Calu3 (cell line): Measurements from ENCODE around the gene PPP1R1A. TPM values are rescaled to one million over a fixed set of nuclear protein-coding genes. Genes with fewer than 3 reads are reported as not detected.

ENCODE experiments used
- Bru-seq: library from RNA; stranded (reverse); fragments of 400-500 nt; gene quantifications from one replicate; lab custom pipeline; 2021; lab: Mats Ljungman, UMichigan
- BruChase-seq, 2 experiments: library from RNA; stranded (reverse); fragments of 400-500 nt; gene quantifications; one replicate each; lab custom pipeline; 2021; lab: Mats Ljungman, UMichigan
- BruUV-seq: library from RNA; stranded (reverse); fragments of 400-500 nt; replicated peaks from 2 replicates; lab custom pipeline; 2021; lab: Mats Ljungman, UMichigan
- CTCF ChIA-PET: fragments of 300-600 bp; sonication (Branson Sonifier 250); formaldehyde crosslinking; loops from one replicate; lab custom pipeline; 2022; ENCODE audit warnings: antibody characterized with exemption; lab: Charles Lee
- DNase-seq: peaks from one replicate; pipeline ENCODE4 v3.0.0; 2022
- H3K27ac Mint-ChIP-seq: one replicate; pipeline ENCODE4 v1.8.0; 2022; ENCODE audit warnings: mixed read lengths; ENCODE audit not compliant: unreplicated experiment
- H3K27me3 Mint-ChIP-seq: one replicate; pipeline ENCODE4 v1.8.0; 2022; ENCODE audit warnings: mixed read lengths; ENCODE audit not compliant: unreplicated experiment
- H3K36me3 Mint-ChIP-seq: one replicate; pipeline ENCODE4 v1.8.0; 2022; ENCODE audit warnings: mild to moderate bottlenecking, moderate library complexity, mixed read lengths; ENCODE audit not compliant: insufficient read depth, unreplicated experiment
- H3K4me1 Mint-ChIP-seq: one replicate; pipeline ENCODE4 v1.8.0; 2022; ENCODE audit warnings: mild to moderate bottlenecking, low read depth, mixed read lengths; ENCODE audit not compliant: unreplicated experiment
- H3K4me3 Mint-ChIP-seq: one replicate; pipeline ENCODE4 v1.8.0; 2022; ENCODE audit warnings: mild to moderate bottlenecking, low read depth, moderate library complexity, mixed read lengths; ENCODE audit not compliant: unreplicated experiment
- H3K9me3 Mint-ChIP-seq: one replicate; pipeline ENCODE4 v1.8.0; 2022; ENCODE audit warnings: low read depth, mixed read lengths; ENCODE audit not compliant: unreplicated experiment
- CTCF ChIP-seq: fragments of 200-600 bp; IDR thresholded peaks from one replicate; pipeline ENCODE4 v1.8.0; 2022; ENCODE audit warnings: antibody characterized with exemption; ENCODE audit not compliant: unreplicated experiment
- intact Hi-C: fragments of 100-400 bp; cut with micrococcal nuclease; formaldehyde crosslinking; loops from one replicate; pipeline ENCODE4 v1.10.0; 2022; ENCODE audit not compliant: unreplicated experiment
- long read RNA-seq: library from polyadenylated mRNA; stranded (forward); transcript quantifications from one replicate; pipeline ENCODE4 v2.0.0, GENCODE V29; 2022
- total RNA-seq: library from RNA; stranded (reverse); gene quantifications from 2 replicates; pipeline ENCODE4 v1.2.3, GENCODE V29; 2022

The PPP1R1A gene
- 0.26 TPM in 1 of 2 replicates, not detected in the other for total RNA-seq
- percentile 13 among the genes with signal in this experiment for Bru-seq, nascent RNA
- BruChase-seq, experiment 1, labeled RNA remaining after a 6-hour chase, result not detected
- BruChase-seq, experiment 2, labeled RNA remaining after a 2-hour chase, result not detected
- long read RNA-seq, result 0 reads

- peak within 1 kb of the TSS; percentile 47 for H3K4me3 Mint-ChIP-seq
- peaks cover 88% of the 10 kb centered on the region for H3K27me3 Mint-ChIP-seq
Observed at GRCh38 chr12:54588110-54588889, at the start of gene PPP1R1A. Gene PPP1R1A (minus strand): TSS chr12:54588659. CDS start chr12:54588488, 171 bp downstream.

GRCh38 chr12:54634795-54635194 lies 46.3 kb upstream of the PPP1R1A start, which contains the start of gene LACRT:
Gene LACRT (minus strand): TSS chr12:54634895. CDS start chr12:54634841, 54 bp downstream.
- H3K4me3 Mint-ChIP-seq, result no peak within 1 kb of the TSS
- no peak within 1 kb of the TSS for H3K27ac Mint-ChIP-seq
- intact Hi-C loops, result no loop called here
- peaks cover 64% of the 10 kb centered on the region for H3K27me3 Mint-ChIP-seq
- CTCF ChIA-PET, result interaction anchor here (0.6 kb wide), 1 partner anchor 1556 kb away, joined by 3 read pairs; no protein-coding TSS in a partner anchor
- BruUV-seq, result no TSS peak
- no peaks in the 10 kb centered on the region for H3K9me3 Mint-ChIP-seq
- H3K4me1 Mint-ChIP-seq, result no peaks in the 10 kb centered on the region
- no peaks in the 10 kb centered on the region for H3K36me3 Mint-ChIP-seq
- DNase-seq, result no peak
- TF ChIP-seq CTCF, result no peak

More at GRCh38 chr12:54588110-54588889, at the start of gene PPP1R1A:
- BruUV-seq, result no TSS peak
- H3K4me1 Mint-ChIP-seq, result peaks cover 9% of the 10 kb centered on the region
- intact Hi-C loops, result no loop called here
- TF ChIP-seq CTCF, result no peak
- CTCF ChIA-PET, result interaction anchor here (1.0 kb wide), 1 partner anchor 9 kb away, joined by 5 read pairs; no protein-coding TSS in a partner anchor
- no peaks in the 10 kb centered on the region for H3K36me3 Mint-ChIP-seq
- H3K9me3 Mint-ChIP-seq, result no peaks in the 10 kb centered on the region
- peak within 1 kb of the TSS; percentile 4 for H3K27ac Mint-ChIP-seq
- peak; percentile 42 for DNase-seq

- CTCF ChIA-PET, result interaction anchor here (0.6 kb wide), 1 partner anchor 83 kb away, joined by 5 read pairs; no protein-coding TSS in a partner anchor
- Mint-ChIP-seq H3K4me3 (no peak overlapping the region), H3K9me3 (peaks cover 6% of the 10 kb centered on the region), H3K27ac (no peak overlapping the region), H3K4me1 (no peaks in the 10 kb centered on the region), H3K27me3 (peaks cover 83% of the 10 kb centered on the region), H3K36me3 (no peaks in the 10 kb centered on the region)
- BruUV-seq, result no TSS peak
- intact Hi-C loops, result no loop called here
- no peak for DNase-seq
- no peak for TF ChIP-seq CTCF
Observed at GRCh38 chr12:54631988-54632728, 43.7 kb upstream of the PPP1R1A start.

- no peak overlapping the region for H3K27ac Mint-ChIP-seq
- TF ChIP-seq CTCF, result no peak
- H3K4me3 Mint-ChIP-seq, result no peak overlapping the region
- intact Hi-C loops, result no loop called here
- H3K36me3 Mint-ChIP-seq, result no peaks in the 10 kb centered on the region
- DNase-seq, result no peak
- no TSS peak for BruUV-seq
- peaks cover 86% of the 10 kb centered on the region for H3K27me3 Mint-ChIP-seq
- CTCF ChIA-PET, result no interaction called here
- no peaks in the 10 kb centered on the region for H3K4me1 Mint-ChIP-seq
- H3K9me3 Mint-ChIP-seq, result peaks cover 9% of the 10 kb centered on the region
Observed at GRCh38 chr12:54631551-54631950, 43.1 kb upstream of the PPP1R1A start.
